ENCODE results near the gene RHBDL3. TPM values are rescaled to one million over a fixed set of nuclear protein-coding genes. Genes with fewer than 3 reads are reported as not detected.

RHBDL3 gene
- total RNA-seq, 1 experiment from 2014 or later = 12.5 TPM

DNA sequence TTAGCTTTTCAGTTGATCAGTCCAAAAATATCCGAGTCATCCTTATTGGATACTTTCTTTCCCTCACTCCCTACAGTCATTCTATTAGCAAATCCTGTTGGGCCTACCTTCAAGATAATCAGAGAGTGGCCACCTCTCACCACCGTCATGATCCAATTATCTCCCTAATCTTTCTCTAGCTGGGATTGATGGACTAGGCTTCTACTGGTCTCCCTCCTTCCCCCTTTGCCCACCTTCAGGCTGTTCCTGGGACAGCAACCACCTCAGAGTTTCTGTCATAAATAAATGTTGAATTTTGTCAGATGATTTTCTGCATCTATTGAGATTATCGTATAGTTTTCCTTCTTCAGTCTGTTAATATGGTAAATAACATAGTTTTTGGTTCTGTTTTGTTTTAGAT, 16.2 kb upstream of the RHBDL3 start:
- H3K79me1 ChIP-seq (ENCODE audit: insufficient read depth, low read depth, low read length, poor library complexity, severe bottlenecking) = no peaks in the 10 kb centered on the region
- no peak overlapping the region for H3K9ac ChIP-seq (ENCODE audit: extremely low read depth, insufficient read length, low read length)
- no peak overlapping the region for H4K8ac ChIP-seq (replicated peaks; ENCODE audit: insufficient read length, low read depth, low read length)
- no peak overlapping the region for H4K5ac ChIP-seq (ENCODE audit: insufficient read length, low read depth, low read length)
- no peak overlapping the region for H3K27ac Mint-ChIP-seq
- no peak overlapping the region for H3K4ac ChIP-seq (ENCODE audit: low read depth, low read length)
- H3K79me2 ChIP-seq (ENCODE audit: insufficient read depth, low read length) = no peaks in the 10 kb centered on the region
- no peak overlapping the region for H3K18ac ChIP-seq (ENCODE audit: insufficient read length, low read depth, low read length)
- no peaks in the 10 kb centered on the region for H4K20me1 ChIP-seq (ENCODE audit: control insufficient read depth, insufficient read depth, insufficient read length)
- H2AFZ ChIP-seq (ENCODE audit: low read length) = no peak overlapping the region
- no peaks in the 10 kb centered on the region for H3K27me3 ChIP-seq (ENCODE audit: insufficient read depth, low read length)
- H2BK20ac ChIP-seq (ENCODE audit: low read depth, low read length, poor library complexity, severe bottlenecking) = no peak overlapping the region
- H3K23ac ChIP-seq (ENCODE audit: insufficient read length, low read depth, low read length) = no peak overlapping the region
- H3K4me3 Mint-ChIP-seq = no peak overlapping the region
- TF ChIP-seq, protein P1, sequence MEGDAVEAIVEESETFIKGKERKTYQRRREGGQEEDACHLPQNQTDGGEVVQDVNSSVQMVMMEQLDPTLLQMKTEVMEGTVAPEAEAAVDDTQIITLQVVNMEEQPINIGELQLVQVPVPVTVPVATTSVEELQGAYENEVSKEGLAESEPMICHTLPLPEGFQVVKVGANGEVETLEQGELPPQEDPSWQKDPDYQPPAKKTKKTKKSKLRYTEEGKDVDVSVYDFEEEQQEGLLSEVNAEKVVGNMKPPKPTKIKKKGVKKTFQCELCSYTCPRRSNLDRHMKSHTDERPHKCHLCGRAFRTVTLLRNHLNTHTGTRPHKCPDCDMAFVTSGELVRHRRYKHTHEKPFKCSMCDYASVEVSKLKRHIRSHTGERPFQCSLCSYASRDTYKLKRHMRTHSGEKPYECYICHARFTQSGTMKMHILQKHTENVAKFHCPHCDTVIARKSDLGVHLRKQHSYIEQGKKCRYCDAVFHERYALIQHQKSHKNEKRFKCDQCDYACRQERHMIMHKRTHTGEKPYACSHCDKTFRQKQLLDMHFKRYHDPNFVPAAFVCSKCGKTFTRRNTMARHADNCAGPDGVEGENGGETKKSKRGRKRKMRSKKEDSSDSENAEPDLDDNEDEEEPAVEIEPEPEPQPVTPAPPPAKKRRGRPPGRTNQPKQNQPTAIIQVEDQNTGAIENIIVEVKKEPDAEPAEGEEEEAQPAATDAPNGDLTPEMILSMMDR (conservative IDR thresholded peaks at IDR 0.05) = peak; percentile 31; the same call in 2 of the 3 replicates
- H3K9me3 ChIP-seq (ENCODE audit: control insufficient read depth, low read depth, low read length) = no peaks in the 10 kb centered on the region
- no peak overlapping the region for H3K56ac ChIP-seq (ENCODE audit: insufficient read length, low read depth, low read length)
- peaks cover 2 to 16% of the 10 kb centered on the region in 2 experiments for H3K4me1 Mint-ChIP-seq
- H3K14ac ChIP-seq (ENCODE audit: insufficient read depth, low read length) = no peak overlapping the region
- no peaks in the 10 kb centered on the region for H3K4me1 ChIP-seq (ENCODE audit: insufficient read depth, low read length)
- H2BK12ac ChIP-seq (ENCODE audit: insufficient read length, low read depth, low read length) = no peak overlapping the region
- no peak overlapping the region for H3K27ac ChIP-seq (ENCODE audit: insufficient read length, low read depth, low read length)
- H3T11ph ChIP-seq (ENCODE audit: low read length) = no peak overlapping the region
- no peaks in the 10 kb centered on the region for H3K9me3 Mint-ChIP-seq
- no peak for DNase-seq
- no peak overlapping the region for H2BK120ac ChIP-seq (ENCODE audit: low read depth, low read length, poor library complexity, severe bottlenecking)
- H2BK5ac ChIP-seq (ENCODE audit: insufficient read length, low read length) = no peak overlapping the region
- no peaks in the 10 kb centered on the region; the same call in none of the 2 replicates for H3K27me3 Mint-ChIP-seq (ENCODE audit: low read depth)
- no peak overlapping the region for H3K4me2 ChIP-seq (ENCODE audit: insufficient read depth, insufficient read length, low read length)
- no peak overlapping the region for H4K91ac ChIP-seq (ENCODE audit: insufficient read length, low read depth, low read length)
- H2BK15ac ChIP-seq (ENCODE audit: low read depth, low read length) = no peak overlapping the region
- no peak overlapping the region for H2AK5ac ChIP-seq (ENCODE audit: insufficient read length, low read length)
- no peaks in the 10 kb centered on the region for H3K36me3 Mint-ChIP-seq (ENCODE audit: insufficient read depth in 1 of 3, low read depth in 3 of 3)
- no peaks in the 10 kb centered on the region for H3K23me2 ChIP-seq (ENCODE audit: insufficient read length, low read depth, low read length, poor library complexity, severe bottlenecking)
- WGBS (ENCODE audit: extremely low coverage, insufficient read length, low lambda C conversion rate) = no CpG with 5 or more reads among the region's 3 CpGs
